Hepatocyte (in vitro differentiated cells): ENCODE data around the gene TIMM29. TPM values are rescaled to one million over a fixed set of nuclear protein-coding genes. Genes with fewer than 3 reads are reported as not detected.

Experiments
- DNase-seq: peaks from one replicate; pipeline ENCODE4 v3.0.0-alpha.2; 2016; ENCODE audit warnings: low spot score
- H2AFZ ChIP-seq: fragments of 200-600 bp; sonication (generic); 2 replicates; pipeline ENCODE4 v1.6.0; 2016; ENCODE audit warnings: antibody characterized with exemption, mild to moderate bottlenecking
- H3K27ac ChIP-seq: fragments of 200-600 bp; sonication (generic); 2 replicates; pipeline ENCODE4 v1.5.1; 2016; ENCODE audit warnings: mild to moderate bottlenecking
- H3K27me3 ChIP-seq: fragments of 200-600 bp; sonication (generic); 2 replicates; pipeline ENCODE4 v1.6.1; 2016
- H3K36me3 ChIP-seq: fragments of 200-600 bp; sonication (generic); replicated peaks from 2 replicates; pipeline ENCODE4 v1.5.1; 2016; ENCODE audit warnings: low read depth; ENCODE audit not compliant: insufficient read depth
- H3K4me1 ChIP-seq: fragments of 200-600 bp; sonication (generic); 2 replicates; pipeline ENCODE4 v1.5.1; 2016; ENCODE audit warnings: mild to moderate bottlenecking, moderate library complexity; ENCODE audit not compliant: insufficient read depth
- H3K4me2 ChIP-seq: fragments of 200-600 bp; sonication (generic); 2 replicates; pipeline ENCODE4 v1.6.0; 2016
- H3K4me3 ChIP-seq: fragments of 200-600 bp; sonication (generic); 2 replicates; pipeline ENCODE4 v1.5.1; 2016; ENCODE audit warnings: mild to moderate bottlenecking
- H3K79me2 ChIP-seq: fragments of 200-600 bp; sonication (generic); 2 replicates; pipeline ENCODE4 v1.6.0; 2017; ENCODE audit warnings: mild to moderate bottlenecking
- H3K9me2 ChIP-seq: fragments of 200-600 bp; sonication (generic); replicated peaks from 2 replicates; pipeline ENCODE4 v1.6.0; 2017; ENCODE audit warnings: mild to moderate bottlenecking; ENCODE audit not compliant: insufficient read depth
- H3K9me3 ChIP-seq: fragments of 200-600 bp; sonication (generic); 2 replicates; pipeline ENCODE4 v1.5.1; 2016; ENCODE audit warnings: low read depth, mild to moderate bottlenecking
- H4K20me1 ChIP-seq: fragments of 200-600 bp; sonication (generic); 2 replicates; pipeline ENCODE4 v1.6.0; 2016; ENCODE audit warnings: mild to moderate bottlenecking; ENCODE audit not compliant: insufficient read depth, poor library complexity, severe bottlenecking
- EZH2 ChIP-seq: fragments of 200-600 bp; sonication (generic); IDR thresholded peaks from 2 replicates; pipeline ENCODE4 v1.6.1; 2016; ENCODE audit warnings: antibody characterized with exemption, mild to moderate bottlenecking, borderline replicate concordance
- EZH2phosphoT487 ChIP-seq: fragments of 200-600 bp; sonication (generic); IDR thresholded peaks from one replicate; pipeline ENCODE4 v1.6.1; 2018; ENCODE audit warnings: antibody characterized with exemption, mild to moderate bottlenecking, low read depth, moderate library complexity; ENCODE audit not compliant: unreplicated experiment, severe bottlenecking
- WGBS: methylation state at CpG from one replicate; pipeline ENCODE4 v1.1.6; 2016; ENCODE audit warnings: low lambda C conversion rate; ENCODE audit errors: missing lambda C conversion rate; 5-methylcytosine and 5-hydroxymethylcytosine counted together
- polyA plus RNA-seq: library from polyadenylated mRNA; unstranded; fragments of >200 nt; fragmentation: Nextera tagmentation; extraction: Ambion mirVana; gene quantifications from 2 replicates; pipeline ENCODE4 v1.2.1, GENCODE V29; 2016
- total RNA-seq: library from RNA; depleted of rRNA; stranded (reverse); fragments of >200 nt; gene quantifications from 2 replicates; pipeline ENCODE4 v1.2.3, GENCODE V29; 2014
- TF ChIP-seq, protein P1 (sequence below): fragments of 200-600 bp; sonication (generic); IDR thresholded peaks from 2 replicates; pipeline ENCODE4 v1.5.1; 2016; ENCODE audit warnings: antibody characterized with exemption, mild to moderate bottlenecking; ENCODE audit not compliant: poor library complexity

Gene TIMM29
- total and polyA plus RNA-seq, 2 experiments from 2014 or later, result 23.0 to 36.2 TPM

DNA sequence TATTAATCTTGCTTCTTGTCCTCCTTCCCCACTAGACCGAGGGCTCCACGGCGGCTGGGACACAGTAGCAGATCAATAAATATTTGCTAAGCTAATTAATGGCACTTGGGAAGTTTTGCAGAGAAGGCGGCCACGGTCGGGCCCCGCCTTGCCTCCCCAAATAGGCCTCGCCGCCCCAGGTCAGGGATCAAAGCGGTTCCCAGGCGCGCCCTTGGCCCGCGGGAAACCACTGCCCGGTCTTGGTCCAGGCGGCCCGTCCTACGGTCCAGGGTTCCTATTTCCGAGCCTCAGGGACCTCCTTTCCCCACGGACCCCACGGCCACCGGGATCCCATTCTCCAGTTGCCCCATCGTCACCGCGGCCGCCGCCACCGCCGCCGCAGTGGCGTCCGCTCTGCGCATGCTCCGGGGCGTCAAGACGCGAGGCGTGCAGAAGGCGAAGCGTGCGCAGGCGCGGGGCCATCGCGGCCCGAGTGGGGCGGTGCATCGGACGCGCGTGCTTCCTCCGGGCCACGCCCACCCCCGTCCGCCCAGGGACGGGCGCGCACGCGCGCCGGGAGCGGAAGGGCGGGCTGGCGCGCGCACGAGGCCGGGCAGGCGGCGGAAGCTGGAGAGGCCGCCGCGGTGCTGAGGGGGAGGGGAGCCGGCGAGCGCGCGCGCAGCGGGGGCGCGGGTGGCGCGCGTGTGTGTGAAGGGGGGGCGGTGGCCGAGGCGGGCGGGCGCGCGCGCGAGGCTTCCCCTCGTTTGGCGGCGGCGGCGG is 31.9 kb downstream of the TIMM29 start, which contains the start of gene SMARCA4:
SMARCA4 (plus strand) TSS at position 717 of the 759 bp plus-strand sequence. CDS start 23,122 bp downstream, outside the sequence.
- Histone ChIP-seq H3K4me3 (peak within 1 kb of the TSS; percentile 68), H3K9me2 (no peaks in the 10 kb centered on the region), H3K27me3 (no peaks in the 10 kb centered on the region), H4K20me1 (peaks cover 28% of the 10 kb centered on the region), H3K36me3 (no peaks in the 10 kb centered on the region), H3K79me2 (peaks cover 52% of the 10 kb centered on the region), H3K9me3 (no peaks in the 10 kb centered on the region), H2AFZ (peak within 1 kb of the TSS; percentile 94), H3K4me2 (peak within 1 kb of the TSS; percentile 90), H3K4me1 (peaks cover 15% of the 10 kb centered on the region), H3K27ac (peak within 1 kb of the TSS; percentile 95)
- 2% methylated on average over 69 of the region's 100 CpGs for WGBS
- peak; percentile 100 for DNase-seq
- TF ChIP-seq, protein P1, sequence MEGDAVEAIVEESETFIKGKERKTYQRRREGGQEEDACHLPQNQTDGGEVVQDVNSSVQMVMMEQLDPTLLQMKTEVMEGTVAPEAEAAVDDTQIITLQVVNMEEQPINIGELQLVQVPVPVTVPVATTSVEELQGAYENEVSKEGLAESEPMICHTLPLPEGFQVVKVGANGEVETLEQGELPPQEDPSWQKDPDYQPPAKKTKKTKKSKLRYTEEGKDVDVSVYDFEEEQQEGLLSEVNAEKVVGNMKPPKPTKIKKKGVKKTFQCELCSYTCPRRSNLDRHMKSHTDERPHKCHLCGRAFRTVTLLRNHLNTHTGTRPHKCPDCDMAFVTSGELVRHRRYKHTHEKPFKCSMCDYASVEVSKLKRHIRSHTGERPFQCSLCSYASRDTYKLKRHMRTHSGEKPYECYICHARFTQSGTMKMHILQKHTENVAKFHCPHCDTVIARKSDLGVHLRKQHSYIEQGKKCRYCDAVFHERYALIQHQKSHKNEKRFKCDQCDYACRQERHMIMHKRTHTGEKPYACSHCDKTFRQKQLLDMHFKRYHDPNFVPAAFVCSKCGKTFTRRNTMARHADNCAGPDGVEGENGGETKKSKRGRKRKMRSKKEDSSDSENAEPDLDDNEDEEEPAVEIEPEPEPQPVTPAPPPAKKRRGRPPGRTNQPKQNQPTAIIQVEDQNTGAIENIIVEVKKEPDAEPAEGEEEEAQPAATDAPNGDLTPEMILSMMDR, result no peak
- TF ChIP-seq EZH2phosphoT487 (no peak), EZH2 (no peak)

DNA sequence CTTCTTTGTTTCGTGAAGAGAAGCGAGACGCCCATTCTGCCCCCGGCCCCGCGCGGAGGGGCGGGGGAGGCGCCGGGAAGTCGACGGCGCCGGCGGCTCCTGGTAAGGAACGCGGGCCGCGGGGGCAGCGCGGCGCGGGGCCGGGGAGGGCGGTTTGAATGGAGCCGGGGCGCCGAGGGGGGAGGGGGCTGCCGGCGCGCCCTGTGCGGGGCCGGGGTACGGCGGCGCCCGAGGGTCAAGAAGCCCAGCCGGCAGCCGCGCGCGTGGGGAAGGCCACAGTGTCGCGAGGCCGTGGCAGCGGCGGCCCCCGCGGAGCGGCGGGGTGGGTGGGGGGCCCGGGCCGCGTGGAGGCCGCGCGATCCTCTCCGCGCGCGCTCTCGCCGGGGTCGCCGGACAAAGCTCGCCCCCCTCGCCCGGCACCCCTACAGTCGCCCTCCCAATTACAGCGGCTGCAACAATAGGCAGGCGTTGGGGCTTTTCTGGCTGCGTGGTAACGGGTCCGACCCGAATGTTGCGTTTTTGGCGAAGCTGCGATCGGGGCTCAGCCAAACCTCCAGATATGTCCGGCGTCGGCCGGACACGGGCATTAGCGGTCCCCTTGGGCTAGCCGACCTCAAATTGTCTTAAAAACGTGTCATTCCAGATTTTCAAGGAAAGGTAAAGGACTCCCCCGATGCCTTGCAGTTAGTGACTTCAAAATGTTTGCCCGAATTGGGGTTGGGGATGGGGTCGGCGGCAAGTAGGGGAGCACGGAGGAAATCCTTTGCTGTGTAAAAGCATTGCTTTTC is 32.7 kb downstream of the TIMM29 start:
- no peaks in the 10 kb centered on the region for H3K27me3 ChIP-seq
- peak overlapping the region; percentile 68 for H3K4me3 ChIP-seq
- peaks cover 59% of the 10 kb centered on the region for H3K79me2 ChIP-seq
- peak overlapping the region; percentile 90 for H3K4me2 ChIP-seq
- H3K27ac ChIP-seq, result peak overlapping the region; percentile 95
- no peaks in the 10 kb centered on the region for H3K36me3 ChIP-seq
- no peaks in the 10 kb centered on the region for H3K9me3 ChIP-seq
- H4K20me1 ChIP-seq, result peaks cover 28% of the 10 kb centered on the region
- DNase-seq, result no peak
- H3K4me1 ChIP-seq, result peaks cover 15% of the 10 kb centered on the region
- WGBS, result under 1% methylated on average over 28 of the region's 92 CpGs
- no peaks in the 10 kb centered on the region for H3K9me2 ChIP-seq
- TF ChIP-seq, protein P1, result no peak
- TF ChIP-seq EZH2phosphoT487 (no peak), EZH2 (no peak)
- peak overlapping the region; percentile 83 for H2AFZ ChIP-seq

DNA sequence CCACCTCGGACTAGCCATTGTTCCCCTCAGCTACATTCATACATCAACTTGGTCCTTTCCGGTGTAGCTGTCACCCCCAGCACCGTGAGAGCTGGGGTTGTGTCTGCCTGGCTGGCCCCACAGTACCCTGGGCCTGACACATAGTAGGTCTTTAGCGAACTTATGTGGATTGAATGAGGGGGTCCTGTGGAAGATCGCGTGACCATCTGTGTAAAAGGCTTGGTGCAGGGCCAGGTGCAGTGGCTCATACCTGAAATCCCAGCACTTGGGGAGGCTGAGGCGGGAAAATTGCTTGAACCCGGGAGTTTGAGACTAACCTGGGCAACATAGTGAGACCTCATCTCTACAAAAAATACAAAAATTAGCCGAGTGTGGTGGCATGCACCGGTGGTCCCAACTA is 34.3 kb downstream of the TIMM29 start:
- WGBS, result 92% methylated on average over 10 of the region's 10 CpGs
- no peak for DNase-seq
- no peaks in the 10 kb centered on the region for H3K9me3 ChIP-seq
- peaks cover 75% of the 10 kb centered on the region for H3K79me2 ChIP-seq
- no peaks in the 10 kb centered on the region for H3K36me3 ChIP-seq
- no peaks in the 10 kb centered on the region for H3K27me3 ChIP-seq
- no peak overlapping the region for H2AFZ ChIP-seq
- H4K20me1 ChIP-seq, result peaks cover 42% of the 10 kb centered on the region
- H3K4me3 ChIP-seq, result no peak overlapping the region
- peaks cover 15% of the 10 kb centered on the region for H3K4me1 ChIP-seq
- H3K27ac ChIP-seq, result no peak overlapping the region
- H3K4me2 ChIP-seq, result peak overlapping the region; percentile 90
- no peak for TF ChIP-seq EZH2
- TF ChIP-seq, protein P1, result no peak
- TF ChIP-seq EZH2phosphoT487, result no peak
- H3K9me2 ChIP-seq, result no peaks in the 10 kb centered on the region
